PC-9 (cell line): Measurements from ENCODE around the gene VSIG10L. TPM values are rescaled to one million over a fixed set of nuclear protein-coding genes. Genes with fewer than 3 reads are reported as not detected.

Experiments used
- BruUV-seq: library from RNA; stranded (reverse); fragments of 400-500 nt; replicated peaks from 2 replicates; lab custom pipeline; 2021; lab: Mats Ljungman, UMichigan
- CTCF ChIA-PET: fragments of 300-600 bp; sonication (Branson Sonifier 250); formaldehyde crosslinking; loops from one replicate; lab custom pipeline; 2022; ENCODE audit warnings: antibody characterized with exemption; lab: Charles Lee
- POLR2A ChIA-PET: fragments of 300-600 bp; sonication (Branson Sonifier 250); formaldehyde crosslinking; loops from one replicate; lab custom pipeline; 2022; ENCODE audit warnings: antibody characterized with exemption; ENCODE audit not compliant: unreplicated experiment; lab: Charles Lee
- DNase-seq, 2 experiments: peaks; one replicate each; pipeline versions ENCODE4 v3.0.0 to v3.0.0-alpha.2; 2015 to 2022; ENCODE audit warnings: mixed read lengths in 1 of 2
- H2AFZ ChIP-seq: fragments of 200-600 bp; sonication (generic); 2 replicates; pipeline ENCODE4 v1.8.1; 2017; ENCODE audit warnings: antibody characterized with exemption
- H3F3A ChIP-seq: fragments of 200-600 bp; sonication (generic); 2 replicates; pipeline ENCODE4 v1.8.1; 2017; ENCODE audit warnings: antibody characterized with exemption, mild to moderate bottlenecking, low read depth; ENCODE audit not compliant: insufficient read depth
- H3K27ac ChIP-seq: fragments of 200-600 bp; sonication (generic); 2 replicates; pipeline ENCODE4 v1.6.1; 2016; ENCODE audit warnings: mixed run types
- H3K27me3 ChIP-seq: fragments of 200-600 bp; sonication (generic); 2 replicates; pipeline ENCODE4 v1.6.1; 2016; ENCODE audit warnings: low read depth, mixed run types; ENCODE audit not compliant: insufficient read depth
- H3K36me3 ChIP-seq: fragments of 200-600 bp; sonication (generic); 2 replicates; pipeline ENCODE4 v1.6.1; 2016; ENCODE audit warnings: low read depth, mixed run types
- H3K4me1 ChIP-seq: fragments of 200-600 bp; sonication (generic); replicated peaks from 2 replicates; pipeline ENCODE4 v1.6.1; 2016; ENCODE audit warnings: mixed run types; ENCODE audit not compliant: insufficient read depth
- H3K4me2 ChIP-seq: fragments of 200-600 bp; sonication (generic); 2 replicates; pipeline ENCODE4 v1.6.1; 2017; ENCODE audit warnings: mixed run types
- H3K4me3 ChIP-seq: fragments of 200-600 bp; sonication (generic); 2 replicates; pipeline ENCODE4 v1.6.1; 2016; ENCODE audit warnings: mixed run types
- H3K79me2 ChIP-seq: fragments of 200-600 bp; sonication (generic); 2 replicates; pipeline ENCODE4 v1.6.1; 2017; ENCODE audit warnings: low read depth, mixed run types
- H3K9me2 ChIP-seq: fragments of 200-600 bp; sonication (generic); 2 replicates; pipeline ENCODE4 v1.8.1; 2017; ENCODE audit warnings: mild to moderate bottlenecking; ENCODE audit not compliant: insufficient read depth
- H3K9me3 ChIP-seq: fragments of 200-600 bp; sonication (generic); 2 replicates; pipeline ENCODE4 v1.8.1; 2016; ENCODE audit warnings: low read depth; ENCODE audit not compliant: insufficient read depth
- H4K20me1 ChIP-seq: fragments of 200-600 bp; sonication (generic); 2 replicates; pipeline ENCODE4 v1.8.1; 2017; ENCODE audit not compliant: insufficient read depth
- EZH2 ChIP-seq: fragments of 200-600 bp; sonication (generic); IDR thresholded peaks from 2 replicates; pipeline ENCODE4 v1.8.0; 2017; ENCODE audit warnings: antibody characterized with exemption, low read depth
- intact Hi-C: fragments of 100-400 bp; cut with micrococcal nuclease; formaldehyde crosslinking; loops from one replicate; pipeline ENCODE4 v1.10.0; 2022; ENCODE audit not compliant: unreplicated experiment
- total RNA-seq: library from RNA; stranded (reverse); gene quantifications from 2 replicates; pipeline ENCODE4 v1.2.3, GENCODE V29; 2021
- TF ChIP-seq, protein P1 (sequence below): fragments of 200-600 bp; sonication (generic); conservative IDR thresholded peaks from 2 replicates; pipeline ENCODE4 v1.6.1; 2017; ENCODE audit warnings: mixed run types, antibody characterized with exemption, mild to moderate bottlenecking, moderate library complexity

The VSIG10L gene
- total RNA-seq, 1 experiment from 2014 or later = 2.8 TPM

- Histone ChIP-seq H3K9me3 (no peaks in the 10 kb centered on the region), H3K4me1 (peaks cover 17% of the 10 kb centered on the region), H3K79me2 (no peaks in the 10 kb centered on the region), H3K9me2 (no peaks in the 10 kb centered on the region), H2AFZ (no peak overlapping the region), H4K20me1 (no peaks in the 10 kb centered on the region), H3K4me2 (no peak overlapping the region), H3F3A (peaks cover 21% of the 10 kb centered on the region), H3K4me3 (no peak overlapping the region), H3K36me3 (no peaks in the 10 kb centered on the region), H3K27me3 (no peaks in the 10 kb centered on the region), H3K27ac (no peak overlapping the region)
- TF ChIP-seq EZH2 = no peak
- TF ChIP-seq, protein P1, sequence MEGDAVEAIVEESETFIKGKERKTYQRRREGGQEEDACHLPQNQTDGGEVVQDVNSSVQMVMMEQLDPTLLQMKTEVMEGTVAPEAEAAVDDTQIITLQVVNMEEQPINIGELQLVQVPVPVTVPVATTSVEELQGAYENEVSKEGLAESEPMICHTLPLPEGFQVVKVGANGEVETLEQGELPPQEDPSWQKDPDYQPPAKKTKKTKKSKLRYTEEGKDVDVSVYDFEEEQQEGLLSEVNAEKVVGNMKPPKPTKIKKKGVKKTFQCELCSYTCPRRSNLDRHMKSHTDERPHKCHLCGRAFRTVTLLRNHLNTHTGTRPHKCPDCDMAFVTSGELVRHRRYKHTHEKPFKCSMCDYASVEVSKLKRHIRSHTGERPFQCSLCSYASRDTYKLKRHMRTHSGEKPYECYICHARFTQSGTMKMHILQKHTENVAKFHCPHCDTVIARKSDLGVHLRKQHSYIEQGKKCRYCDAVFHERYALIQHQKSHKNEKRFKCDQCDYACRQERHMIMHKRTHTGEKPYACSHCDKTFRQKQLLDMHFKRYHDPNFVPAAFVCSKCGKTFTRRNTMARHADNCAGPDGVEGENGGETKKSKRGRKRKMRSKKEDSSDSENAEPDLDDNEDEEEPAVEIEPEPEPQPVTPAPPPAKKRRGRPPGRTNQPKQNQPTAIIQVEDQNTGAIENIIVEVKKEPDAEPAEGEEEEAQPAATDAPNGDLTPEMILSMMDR = no peak
- CTCF ChIA-PET = no interaction called here
- POLR2A ChIA-PET = no interaction called here
- intact Hi-C loops = no loop called here
- BruUV-seq = no TSS peak
- no peak for DNase-seq
Observed at GRCh38 chr19:51337141-51337860, 4.6 kb downstream of the VSIG10L start.

- Histone ChIP-seq H3K4me1 (peaks cover 4% of the 10 kb centered on the region; the same call in 1 of the 2 replicates), H3K36me3 (no peaks in the 10 kb centered on the region), H3K79me2 (no peaks in the 10 kb centered on the region), H3K4me3 (no peak overlapping the region), H3F3A (no peaks in the 10 kb centered on the region), H3K4me2 (no peak overlapping the region), H3K27ac (no peak overlapping the region), H3K27me3 (peaks cover 3% of the 10 kb centered on the region; the same call in 1 of the 2 replicates), H3K9me2 (no peaks in the 10 kb centered on the region), H3K9me3 (no peaks in the 10 kb centered on the region), H2AFZ (no peak overlapping the region), H4K20me1 (no peaks in the 10 kb centered on the region)
- ChIA-PET POLR2A (interaction anchor here (0.6 kb wide), 1 partner anchor 41 kb away, joined by 3 read pairs; no protein-coding TSS in a partner anchor), CTCF (no interaction called here)
- intact Hi-C loops = no loop called here
- TF ChIP-seq, protein P1 = no peak
- no peak for TF ChIP-seq EZH2
- no TSS peak for BruUV-seq
- DNase-seq = no peak
Observed at GRCh38 chr19:51333836-51334460, 8.0 kb downstream of the VSIG10L start.

GRCh38 chr19:51331716-51332115, 10.2 kb downstream of the VSIG10L start:
- Histone ChIP-seq H3K4me3 (no peak overlapping the region), H3K36me3 (no peaks in the 10 kb centered on the region), H4K20me1 (no peaks in the 10 kb centered on the region), H3K9me2 (no peaks in the 10 kb centered on the region), H3K27me3 (peaks cover 3% of the 10 kb centered on the region; the same call in 1 of the 2 replicates), H2AFZ (no peak overlapping the region), H3F3A (no peaks in the 10 kb centered on the region), H3K79me2 (no peaks in the 10 kb centered on the region), H3K9me3 (no peaks in the 10 kb centered on the region), H3K4me2 (no peak overlapping the region), H3K27ac (no peak overlapping the region), H3K4me1 (no peaks in the 10 kb centered on the region)
- DNase-seq = no peak
- POLR2A ChIA-PET = no interaction called here
- intact Hi-C loops = no loop called here
- no TSS peak for BruUV-seq
- CTCF ChIA-PET = no interaction called here
- TF ChIP-seq EZH2 = no peak
- TF ChIP-seq, protein P1 = no peak
